GM12864 (cell line): ENCODE results near the gene PCP2.

Experiments used
- DNase-seq: peaks from one replicate; pipeline ENCODE4 v3.0.0-alpha.2; 2011; ENCODE audit warnings: low read depth
- H3K4me3 ChIP-seq: 2 replicates; pipeline ENCODE4 v1.5.1; 2011; ENCODE audit warnings: mild to moderate bottlenecking, low read depth, low read length, control low read depth
- TF ChIP-seq, protein P1 (sequence below): IDR thresholded peaks from 2 replicates; pipeline ENCODE4 v1.5.1; 2011; ENCODE audit warnings: low read depth, mild to moderate bottlenecking, moderate library complexity, low read length, control low read depth, inconsistent platforms; ENCODE audit errors: missing control alignments

Gene PCP2

GRCh38 chr19:7637374-7638256, 4.1 kb upstream of the PCP2 start:
- no peak for DNase-seq
- peak overlapping the region; percentile 89 for H3K4me3 ChIP-seq
- TF ChIP-seq, protein P1, sequence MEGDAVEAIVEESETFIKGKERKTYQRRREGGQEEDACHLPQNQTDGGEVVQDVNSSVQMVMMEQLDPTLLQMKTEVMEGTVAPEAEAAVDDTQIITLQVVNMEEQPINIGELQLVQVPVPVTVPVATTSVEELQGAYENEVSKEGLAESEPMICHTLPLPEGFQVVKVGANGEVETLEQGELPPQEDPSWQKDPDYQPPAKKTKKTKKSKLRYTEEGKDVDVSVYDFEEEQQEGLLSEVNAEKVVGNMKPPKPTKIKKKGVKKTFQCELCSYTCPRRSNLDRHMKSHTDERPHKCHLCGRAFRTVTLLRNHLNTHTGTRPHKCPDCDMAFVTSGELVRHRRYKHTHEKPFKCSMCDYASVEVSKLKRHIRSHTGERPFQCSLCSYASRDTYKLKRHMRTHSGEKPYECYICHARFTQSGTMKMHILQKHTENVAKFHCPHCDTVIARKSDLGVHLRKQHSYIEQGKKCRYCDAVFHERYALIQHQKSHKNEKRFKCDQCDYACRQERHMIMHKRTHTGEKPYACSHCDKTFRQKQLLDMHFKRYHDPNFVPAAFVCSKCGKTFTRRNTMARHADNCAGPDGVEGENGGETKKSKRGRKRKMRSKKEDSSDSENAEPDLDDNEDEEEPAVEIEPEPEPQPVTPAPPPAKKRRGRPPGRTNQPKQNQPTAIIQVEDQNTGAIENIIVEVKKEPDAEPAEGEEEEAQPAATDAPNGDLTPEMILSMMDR = no peak

DNA sequence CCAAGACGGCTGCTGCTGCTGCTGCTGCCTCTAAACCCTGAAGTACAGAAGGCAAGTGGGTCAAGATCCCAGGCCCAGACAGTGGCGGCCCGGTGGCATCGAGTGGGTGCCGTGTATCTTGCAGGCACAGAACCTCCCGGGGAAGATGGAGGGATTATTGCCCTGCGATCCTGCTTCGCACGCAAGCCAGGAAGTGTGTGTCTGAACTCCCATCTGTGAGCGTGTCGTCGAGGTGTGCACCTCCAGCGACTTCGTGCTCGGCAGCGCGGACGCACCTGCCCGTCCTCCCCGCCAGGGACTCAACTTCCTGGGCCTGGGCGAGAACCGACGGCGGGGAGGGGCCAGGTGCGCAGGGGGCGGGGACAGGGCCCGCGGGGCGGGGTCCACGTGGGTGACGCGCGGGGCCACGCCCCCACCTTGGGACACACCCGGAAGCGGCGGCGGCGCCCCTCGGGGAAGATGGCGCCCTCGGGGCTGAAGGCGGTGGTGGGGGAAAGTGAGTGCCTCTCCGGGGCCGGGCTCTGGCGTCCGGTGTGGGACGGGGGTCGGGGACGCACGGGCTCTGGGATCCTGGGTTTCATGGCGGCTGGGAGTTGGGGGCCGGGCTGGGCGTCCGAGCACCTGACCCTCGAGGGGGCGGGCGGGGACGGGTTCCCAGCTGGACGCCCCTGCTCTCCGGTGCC, 3.3 kb upstream of the PCP2 start, which contains the start of gene STXBP2:
Gene STXBP2 (plus strand): TSS at position 420 of the 683 bp plus-strand sequence. CDS start 40 bp downstream, at position 460.
- DNase-seq = peak; percentile 49
- TF ChIP-seq, protein P1 = peak; percentile 19
- H3K4me3 ChIP-seq = peak within 1 kb of the TSS; percentile 89

DNA sequence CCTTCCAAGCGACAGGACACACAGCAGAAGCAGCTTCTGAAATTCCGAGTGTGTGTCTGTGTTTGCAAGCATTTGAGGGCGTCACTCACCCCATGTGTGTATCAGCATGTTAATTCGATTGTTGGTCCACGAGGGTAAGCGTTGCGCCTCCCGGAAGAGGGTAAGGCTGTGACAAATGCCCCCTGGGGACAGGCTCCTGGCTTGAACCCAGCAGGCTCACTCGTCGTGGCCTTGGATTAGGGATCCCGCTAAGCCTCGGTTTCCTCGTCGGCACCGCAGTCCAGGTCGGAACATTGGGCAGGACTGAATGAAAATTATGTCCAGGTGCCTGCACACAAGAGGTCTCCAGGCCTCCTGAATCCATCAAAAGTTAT, 2.8 kb upstream of the PCP2 start:
- no peak for DNase-seq
- TF ChIP-seq, protein P1 = no peak
- peak overlapping the region; percentile 89 for H3K4me3 ChIP-seq

DNA sequence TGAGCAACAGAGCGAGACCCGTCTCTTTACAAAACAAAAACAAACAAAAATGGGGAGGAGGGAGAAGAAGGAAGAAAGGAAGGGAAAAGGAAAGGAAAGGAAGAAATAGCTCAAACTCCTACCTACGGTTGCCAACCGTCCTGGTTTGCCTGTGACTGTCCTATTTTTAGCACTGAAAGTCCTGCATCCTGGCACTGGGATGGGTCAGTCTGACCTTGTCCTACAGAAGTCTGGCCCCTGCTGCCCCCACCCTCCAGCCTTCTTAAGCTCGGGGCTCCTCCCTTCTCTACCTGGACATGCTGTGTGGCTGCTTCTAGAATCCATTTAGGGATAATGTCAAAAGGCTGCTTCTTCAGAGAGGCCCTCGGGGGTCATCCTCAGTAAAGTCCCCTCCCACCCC, 2.2 kb upstream of the PCP2 start:
- TF ChIP-seq, protein P1 = no peak
- DNase-seq = no peak
- no peak overlapping the region for H3K4me3 ChIP-seq

DNA sequence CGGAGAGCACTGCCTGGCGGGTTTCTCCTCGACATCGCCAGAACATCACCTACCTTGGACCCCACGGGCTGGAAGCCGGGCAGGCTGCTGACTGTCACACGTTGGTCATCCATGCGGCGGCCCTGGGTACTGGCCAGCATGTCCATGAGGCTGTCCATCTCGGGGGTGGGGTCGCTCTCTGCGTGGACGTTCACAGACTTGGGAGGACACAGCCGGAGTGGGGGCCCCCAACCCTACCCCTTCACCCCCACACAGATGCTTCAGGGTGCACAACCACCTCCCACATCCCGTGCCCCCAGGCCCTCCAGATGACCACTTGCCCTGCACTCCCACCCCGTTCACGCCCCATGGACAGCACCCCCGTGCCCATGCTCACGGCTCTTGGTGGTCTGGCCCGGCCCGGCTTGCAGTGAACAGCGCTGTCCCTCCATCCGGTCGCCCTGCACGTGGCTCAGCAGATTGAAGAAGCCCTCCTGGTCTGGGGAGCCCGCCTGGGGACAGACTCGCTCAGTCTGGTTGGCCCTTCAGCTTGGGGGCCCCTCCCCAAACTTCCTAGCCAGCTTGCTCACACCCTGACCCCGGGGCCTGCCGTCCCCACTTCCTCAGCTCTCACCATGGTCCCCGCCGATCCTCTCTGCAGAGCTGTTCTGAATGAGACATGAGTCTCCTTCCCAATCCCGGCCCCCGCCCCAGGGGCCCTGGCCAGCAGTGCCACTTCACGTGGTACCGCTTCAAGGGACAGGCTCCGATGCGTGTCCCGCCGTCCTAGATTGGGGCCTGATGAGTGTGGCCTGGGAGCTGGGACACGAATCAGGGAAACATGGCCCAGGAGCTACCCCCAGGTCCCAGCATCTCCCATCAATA, 947 bp downstream of the PCP2 start:
- no peak overlapping the region for H3K4me3 ChIP-seq
- TF ChIP-seq, protein P1 = no peak
- no peak for DNase-seq

DNA sequence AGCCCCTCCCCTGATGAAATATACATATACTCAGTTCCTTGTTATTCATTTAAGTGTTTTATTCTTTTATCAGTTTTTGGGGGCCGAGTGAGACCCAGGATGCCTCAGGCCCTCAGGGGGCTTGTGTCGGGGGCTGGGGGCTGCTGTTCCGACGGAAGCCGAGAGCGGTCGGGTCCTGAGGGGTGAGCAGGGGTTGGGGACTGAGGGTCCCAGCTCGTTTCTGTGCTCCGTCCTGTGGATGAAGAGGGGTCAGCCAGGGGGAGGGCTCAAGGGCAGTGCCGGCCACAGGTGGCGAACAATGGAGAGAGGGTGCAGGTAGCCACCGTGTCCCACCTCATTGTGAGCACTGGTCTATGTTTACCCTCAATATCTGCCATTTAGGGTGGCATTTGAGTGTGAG, 1.9 kb downstream of the PCP2 start:
- no peak for DNase-seq
- H3K4me3 ChIP-seq = no peak overlapping the region
- TF ChIP-seq, protein P1 = no peak
